Measurements from ENCODE around the gene INPP5A.

DNA sequence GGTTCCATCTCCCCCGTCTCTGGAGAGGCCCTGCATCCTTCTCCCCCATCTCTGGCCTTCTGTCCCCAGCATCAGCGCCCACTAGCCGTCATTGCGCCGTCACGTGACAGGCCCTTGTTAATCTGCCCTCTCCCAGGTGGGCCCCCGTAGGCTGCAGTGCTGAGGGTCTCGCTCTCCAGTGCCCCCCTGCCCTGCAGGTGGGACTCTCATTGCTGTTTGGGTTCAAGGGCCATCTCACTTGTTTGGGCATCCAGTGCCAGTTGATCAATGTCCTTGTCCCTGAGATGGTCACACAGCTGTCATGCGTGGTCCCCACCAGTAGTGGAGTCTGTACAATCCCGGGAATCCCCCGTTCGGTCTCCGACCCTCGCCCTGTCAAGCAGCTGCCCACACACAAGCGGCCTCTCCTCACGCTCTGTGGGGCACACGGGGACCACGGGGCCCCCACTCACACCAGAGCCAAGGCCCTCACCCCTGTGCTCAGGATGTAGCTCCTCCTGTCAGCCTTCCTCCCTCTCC, 114.0 kb downstream of the INPP5A start:
- TF ChIP-seq, protein P1, sequence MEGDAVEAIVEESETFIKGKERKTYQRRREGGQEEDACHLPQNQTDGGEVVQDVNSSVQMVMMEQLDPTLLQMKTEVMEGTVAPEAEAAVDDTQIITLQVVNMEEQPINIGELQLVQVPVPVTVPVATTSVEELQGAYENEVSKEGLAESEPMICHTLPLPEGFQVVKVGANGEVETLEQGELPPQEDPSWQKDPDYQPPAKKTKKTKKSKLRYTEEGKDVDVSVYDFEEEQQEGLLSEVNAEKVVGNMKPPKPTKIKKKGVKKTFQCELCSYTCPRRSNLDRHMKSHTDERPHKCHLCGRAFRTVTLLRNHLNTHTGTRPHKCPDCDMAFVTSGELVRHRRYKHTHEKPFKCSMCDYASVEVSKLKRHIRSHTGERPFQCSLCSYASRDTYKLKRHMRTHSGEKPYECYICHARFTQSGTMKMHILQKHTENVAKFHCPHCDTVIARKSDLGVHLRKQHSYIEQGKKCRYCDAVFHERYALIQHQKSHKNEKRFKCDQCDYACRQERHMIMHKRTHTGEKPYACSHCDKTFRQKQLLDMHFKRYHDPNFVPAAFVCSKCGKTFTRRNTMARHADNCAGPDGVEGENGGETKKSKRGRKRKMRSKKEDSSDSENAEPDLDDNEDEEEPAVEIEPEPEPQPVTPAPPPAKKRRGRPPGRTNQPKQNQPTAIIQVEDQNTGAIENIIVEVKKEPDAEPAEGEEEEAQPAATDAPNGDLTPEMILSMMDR (IDR thresholded peaks at IDR 0.05) = no peak
- TF ChIP-seq POLR2A (IDR thresholded peaks at IDR 0.05) = no peak
